ENCODE results near the gene HOGA1. TPM values are rescaled to one million over a fixed set of nuclear protein-coding genes. Genes with fewer than 3 reads are reported as not detected.
A peak's percentile ranks its signal among the peaks of the same experiment; 100 is the strongest.
"Not testable (repeated sequence)": the region's sequence is repeated elsewhere in the genome, so short reads cannot be mapped to it uniquely, and the experiment has no call there.

HOGA1 gene
- total RNA-seq, 4 donors from 2014 or later: 0.40 TPM; not detected in 3

DNA sequence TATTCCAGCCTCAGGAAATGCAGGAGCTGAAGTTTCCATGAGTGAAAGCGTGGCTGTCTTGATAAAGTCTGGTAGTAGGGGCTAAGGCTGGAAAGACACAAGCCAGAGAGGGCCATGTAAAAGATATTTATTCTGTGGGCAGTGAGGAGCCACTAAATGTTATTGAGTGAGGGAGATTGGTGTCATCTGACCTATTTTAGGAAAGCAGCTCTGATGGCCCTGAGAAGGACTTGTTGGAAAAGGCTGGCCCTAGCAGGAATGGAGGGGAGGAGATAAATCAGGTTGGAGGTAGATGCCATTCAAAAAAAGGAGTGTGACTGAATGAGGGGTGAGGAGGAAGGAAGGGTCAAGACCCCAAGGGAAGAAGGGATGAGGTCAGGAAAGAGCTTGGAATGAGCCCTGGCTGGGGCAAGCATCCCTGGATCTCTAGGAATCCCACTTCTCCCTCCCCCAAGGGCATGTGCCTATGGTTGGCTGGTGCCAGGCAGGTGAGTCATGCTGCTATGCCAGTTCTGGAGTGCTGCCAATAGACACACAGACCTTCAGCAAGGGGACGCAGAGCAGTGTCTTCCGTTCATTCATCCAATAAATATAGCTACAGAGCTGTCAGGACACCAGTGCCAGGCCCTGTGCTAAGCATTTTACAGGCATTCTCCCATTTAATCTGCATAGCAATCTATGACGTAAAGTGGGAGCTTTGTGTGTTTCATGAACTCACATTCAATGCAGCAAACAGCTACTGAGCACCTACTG lies 9.6 kb upstream of the HOGA1 start:
- no peaks in the 10 kb centered on the region for H3K27me3 ChIP-seq
- H3K9me3 ChIP-seq: no peaks in the 10 kb centered on the region
- DNase-seq: peak in 2 of 3 donors; percentile 69 to 74
- H3K4me1 ChIP-seq: peaks cover 0 to 8% (median 0%) of the 10 kb centered on the region in 4 donors
- no peak overlapping the region for H3K27ac ChIP-seq
- no peak overlapping the region for H3K4me3 ChIP-seq
- TF ChIP-seq, protein P1, sequence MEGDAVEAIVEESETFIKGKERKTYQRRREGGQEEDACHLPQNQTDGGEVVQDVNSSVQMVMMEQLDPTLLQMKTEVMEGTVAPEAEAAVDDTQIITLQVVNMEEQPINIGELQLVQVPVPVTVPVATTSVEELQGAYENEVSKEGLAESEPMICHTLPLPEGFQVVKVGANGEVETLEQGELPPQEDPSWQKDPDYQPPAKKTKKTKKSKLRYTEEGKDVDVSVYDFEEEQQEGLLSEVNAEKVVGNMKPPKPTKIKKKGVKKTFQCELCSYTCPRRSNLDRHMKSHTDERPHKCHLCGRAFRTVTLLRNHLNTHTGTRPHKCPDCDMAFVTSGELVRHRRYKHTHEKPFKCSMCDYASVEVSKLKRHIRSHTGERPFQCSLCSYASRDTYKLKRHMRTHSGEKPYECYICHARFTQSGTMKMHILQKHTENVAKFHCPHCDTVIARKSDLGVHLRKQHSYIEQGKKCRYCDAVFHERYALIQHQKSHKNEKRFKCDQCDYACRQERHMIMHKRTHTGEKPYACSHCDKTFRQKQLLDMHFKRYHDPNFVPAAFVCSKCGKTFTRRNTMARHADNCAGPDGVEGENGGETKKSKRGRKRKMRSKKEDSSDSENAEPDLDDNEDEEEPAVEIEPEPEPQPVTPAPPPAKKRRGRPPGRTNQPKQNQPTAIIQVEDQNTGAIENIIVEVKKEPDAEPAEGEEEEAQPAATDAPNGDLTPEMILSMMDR (IDR thresholded peaks at IDR 0.05): no peak
- no peak for TF ChIP-seq POLR2A (IDR thresholded peaks at IDR 0.05)
- H3K36me3 ChIP-seq: no peaks in the 10 kb centered on the region

DNA sequence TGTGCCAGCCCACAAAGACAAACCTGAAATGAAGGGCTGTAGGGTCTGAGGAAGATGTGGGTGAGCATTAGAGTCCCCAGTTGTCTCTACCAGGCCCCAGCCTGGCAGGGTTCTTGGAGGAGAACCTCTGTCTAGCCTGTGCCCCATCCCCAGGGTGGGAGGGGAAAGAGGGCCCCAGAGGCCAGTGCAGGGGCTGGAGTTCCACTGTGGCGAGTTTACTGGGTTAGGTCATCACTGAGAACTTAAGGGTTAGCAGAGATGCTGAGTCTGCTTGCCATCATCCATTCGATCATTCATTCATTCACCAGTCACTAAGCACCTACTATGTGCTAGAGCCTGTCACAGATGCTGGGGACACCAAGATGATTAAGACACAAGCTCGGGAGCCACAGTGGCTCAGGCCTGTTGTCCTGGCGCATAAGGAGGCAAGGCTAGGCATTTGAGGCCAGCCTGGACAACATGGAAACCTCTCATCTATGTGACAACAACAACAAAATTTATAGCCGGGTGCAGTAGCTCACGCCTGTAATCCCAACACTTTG lies 9.0 kb upstream of the HOGA1 start:
- H3K9me3 ChIP-seq: no peaks in the 10 kb centered on the region
- no peak overlapping the region for H3K27ac ChIP-seq
- TF ChIP-seq, protein P1 (IDR thresholded peaks at IDR 0.05): no peak
- no peak for TF ChIP-seq POLR2A (IDR thresholded peaks at IDR 0.05)
- H3K27me3 ChIP-seq: no peaks in the 10 kb centered on the region
- no peak for DNase-seq
- H3K4me3 ChIP-seq: no peak overlapping the region
- peaks cover 0 to 8% (median 0%) of the 10 kb centered on the region in 4 donors for H3K4me1 ChIP-seq
- no peaks in the 10 kb centered on the region for H3K36me3 ChIP-seq

DNA sequence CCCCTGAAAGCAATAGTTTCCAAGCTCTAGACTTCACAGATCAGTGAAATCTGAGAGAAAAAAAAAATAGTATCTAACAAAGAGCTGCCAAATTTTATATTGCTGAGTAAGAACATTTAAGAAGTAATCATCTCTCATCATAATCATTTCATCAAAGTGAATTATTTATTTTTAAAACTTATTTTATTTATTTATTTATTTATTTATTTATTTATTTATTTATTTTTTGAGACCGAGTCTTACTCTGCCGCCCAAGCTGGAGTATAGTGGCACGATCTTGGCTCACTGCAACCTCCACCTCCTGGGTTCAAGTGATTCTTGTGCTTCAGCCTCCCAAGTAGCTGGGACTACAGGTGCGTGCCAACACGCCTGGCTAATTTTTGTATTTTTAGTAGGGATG lies 7.7 kb upstream of the HOGA1 start:
- not testable (repeated sequence) for H3K4me3 ChIP-seq, DNase-seq, H3K27ac ChIP-seq, H3K9me3 ChIP-seq, H3K4me1 ChIP-seq, H3K36me3 ChIP-seq, H3K27me3 ChIP-seq

DNA sequence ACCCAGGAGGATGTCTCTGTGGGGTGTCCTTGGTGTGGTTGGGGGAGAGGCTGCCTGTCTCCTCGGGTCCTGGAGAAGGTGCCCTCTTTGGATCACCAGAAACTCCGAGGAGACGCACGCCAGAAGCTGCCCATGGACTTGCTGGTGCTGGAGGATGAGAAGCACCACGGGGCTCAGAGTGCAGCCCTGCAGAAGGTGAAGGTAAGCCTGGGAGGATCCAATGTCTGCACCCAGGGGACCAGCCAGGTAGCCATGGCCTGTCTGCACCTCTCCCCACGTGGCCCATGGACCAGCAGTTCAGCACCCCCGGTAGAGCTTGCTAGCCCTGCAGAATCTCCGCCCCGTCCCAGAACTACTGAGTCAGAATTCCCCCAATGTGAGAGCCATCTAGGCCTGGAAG lies 6.5 kb upstream of the HOGA1 start:
- TF ChIP-seq POLR2A (IDR thresholded peaks at IDR 0.05): no peak
- TF ChIP-seq, protein P1 (IDR thresholded peaks at IDR 0.05): no peak
- Histone ChIP-seq H3K4me3 (no peak overlapping the region), H3K27ac (no peak overlapping the region), H3K9me3 (no peaks in the 10 kb centered on the region), H3K4me1 (no peaks in the 10 kb centered on the region), H3K36me3 (no peaks in the 10 kb centered on the region), H3K27me3 (no peaks in the 10 kb centered on the region)
- DNase-seq: no peak

DNA sequence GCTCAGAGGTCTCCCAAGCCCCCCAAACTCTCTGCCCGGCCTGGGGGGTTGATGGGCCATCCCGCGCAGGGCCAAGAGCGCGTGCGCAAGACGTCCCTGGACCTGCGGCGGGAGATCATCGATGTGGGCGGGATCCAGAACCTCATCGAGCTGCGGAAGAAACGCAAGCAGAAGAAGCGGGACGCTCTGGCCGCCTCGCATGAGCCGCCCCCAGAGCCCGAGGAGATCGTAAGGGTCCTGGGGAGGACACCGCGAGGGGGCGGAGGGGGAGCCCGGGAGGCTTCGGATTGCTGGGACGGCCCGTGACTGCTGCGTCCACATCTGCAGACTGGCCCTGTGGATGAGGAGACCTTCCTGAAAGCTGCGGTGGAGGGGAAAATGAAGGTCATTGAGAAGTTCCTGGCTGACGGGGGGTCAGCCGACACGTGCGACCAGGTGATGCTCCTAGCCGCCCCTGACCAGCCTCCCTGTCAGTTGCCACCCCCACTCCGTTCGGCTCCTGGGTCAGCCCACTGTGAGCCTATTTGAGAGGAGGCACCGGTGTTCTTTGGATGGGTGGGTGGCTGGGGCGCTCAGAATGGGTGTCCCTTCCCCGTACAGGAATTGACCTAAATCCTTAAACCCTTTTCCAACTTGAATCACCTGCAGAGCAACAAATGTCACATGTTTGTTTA lies 5.9 kb upstream of the HOGA1 start:
- H3K27ac ChIP-seq: no peak overlapping the region
- no peak overlapping the region for H3K4me3 ChIP-seq
- H3K4me1 ChIP-seq: no peaks in the 10 kb centered on the region
- no peaks in the 10 kb centered on the region for H3K9me3 ChIP-seq
- DNase-seq: no peak
- H3K36me3 ChIP-seq: no peaks in the 10 kb centered on the region
- TF ChIP-seq, protein P1 (IDR thresholded peaks at IDR 0.05): no peak
- TF ChIP-seq POLR2A (IDR thresholded peaks at IDR 0.05): no peak
- H3K27me3 ChIP-seq: no peaks in the 10 kb centered on the region

Data from Peyer's patch (tissue), 4 donors.